Measurements from ENCODE around the gene RGMA. TPM values are rescaled to one million over a fixed set of nuclear protein-coding genes. Genes with fewer than 3 reads are reported as not detected.

The RGMA gene
- total and polyA plus RNA-seq, 2 donors (not counting 1 experiment from before 2014, with no cell fraction given), result not detected

GRCh38 chr15:93127286-93127685, 38.3 kb upstream of the RGMA start:
- no peaks in the 10 kb centered on the region for H3K4me1 Mint-ChIP-seq
- H3K4me3 ChIP-seq (ENCODE audit: control extremely low read depth in 1 of 5, extremely low read depth in 1 of 5, insufficient read depth in 1 of 5, low read depth in 2 of 5, low read length in 4 of 5), result no peak overlapping the region
- H3K36me3 ChIP-seq (replicated peaks in 1 of 2; ENCODE audit: control extremely low read depth in 1 of 2, control insufficient read depth in 1 of 2, extremely low read depth in 1 of 2, insufficient read depth in 2 of 2, low read length in 1 of 2), result no peaks in the 10 kb centered on the region
- WGBS (ENCODE audit: insufficient coverage), result 83% methylated on average over 6 of the region's 6 CpGs
- no peaks in the 10 kb centered on the region for H3K9me3 Mint-ChIP-seq (ENCODE audit: insufficient read depth)
- H2AFZ ChIP-seq (ENCODE audit: insufficient read depth, low read depth, low read length, poor library complexity, severe bottlenecking), result no peak overlapping the region
- H3K4me2 ChIP-seq (replicated peaks; ENCODE audit: low read depth, low read length, poor library complexity, severe bottlenecking), result no peak overlapping the region
- no peaks in the 10 kb centered on the region for H3K79me2 ChIP-seq (ENCODE audit: control insufficient read depth, insufficient read depth, low read length)
- TF ChIP-seq CTCF (IDR thresholded peaks at IDR 0.05), result no peak
- ChIA-PET POLR2A (no interaction called here), CTCF (no interaction called here)
- DNase-seq (no peak), ATAC-seq (ENCODE audit: low read depth) (no peak)
- H3K27ac ChIP-seq (ENCODE audit: low read length in 2 of 2), result no peak overlapping the region
- intact Hi-C loops (cut with micrococcal nuclease), result no loop called here
- H3K4me3 Mint-ChIP-seq, result no peak overlapping the region
- H3K4me1 ChIP-seq (ENCODE audit: control insufficient read depth in 2 of 2, insufficient read depth in 2 of 2, low read length in 2 of 2), result no peaks in the 10 kb centered on the region
- no peaks in the 10 kb centered on the region for H4K20me1 ChIP-seq (ENCODE audit: control insufficient read depth, insufficient read depth, low read length, poor library complexity, severe bottlenecking)
- H3K27me3 ChIP-seq (replicated peaks in 1 of 4; ENCODE audit: control extremely low read depth in 1 of 4, control insufficient read depth in 3 of 4, insufficient read depth in 4 of 4, low read length in 3 of 4), result no peaks in the 10 kb centered on the region
- peaks cover 3% of the 10 kb centered on the region for H3K27me3 Mint-ChIP-seq
- H3K9me3 ChIP-seq (ENCODE audit: control extremely low read depth in 1 of 3, control insufficient read depth in 2 of 3, insufficient read depth in 1 of 3, low read length in 2 of 3), result no peaks in the 10 kb centered on the region
- H3K9ac ChIP-seq (ENCODE audit: low read length), result no peak overlapping the region
- H3K27ac Mint-ChIP-seq, result no peak overlapping the region

GRCh38 chr15:93126599-93126998, 37.6 kb upstream of the RGMA start:
- no peak for ATAC-seq (ENCODE audit: low read depth)
- Histone ChIP-seq H3K9me3 (ENCODE audit: control extremely low read depth in 1 of 3, control insufficient read depth in 2 of 3, insufficient read depth in 1 of 3, low read length in 2 of 3) (no peaks in the 10 kb centered on the region), H3K4me2 (replicated peaks; ENCODE audit: low read depth, low read length, poor library complexity, severe bottlenecking) (no peak overlapping the region), H3K27me3 (replicated peaks in 1 of 4; ENCODE audit: control extremely low read depth in 1 of 4, control insufficient read depth in 3 of 4, insufficient read depth in 4 of 4, low read length in 3 of 4) (no peaks in the 10 kb centered on the region), H3K9ac (ENCODE audit: low read length) (no peak overlapping the region), H2AFZ (ENCODE audit: insufficient read depth, low read depth, low read length, poor library complexity, severe bottlenecking) (no peak overlapping the region), H3K4me1 (ENCODE audit: control insufficient read depth in 2 of 2, insufficient read depth in 2 of 2, low read length in 2 of 2) (no peaks in the 10 kb centered on the region), H4K20me1 (ENCODE audit: control insufficient read depth, insufficient read depth, low read length, poor library complexity, severe bottlenecking) (no peaks in the 10 kb centered on the region), H3K4me3 (ENCODE audit: control extremely low read depth in 1 of 5, extremely low read depth in 1 of 5, insufficient read depth in 1 of 5, low read depth in 2 of 5, low read length in 4 of 5) (no peak overlapping the region), H3K79me2 (ENCODE audit: control insufficient read depth, insufficient read depth, low read length) (no peaks in the 10 kb centered on the region), H3K27ac (ENCODE audit: low read length in 2 of 2) (no peak overlapping the region), H3K36me3 (replicated peaks in 1 of 2; ENCODE audit: control extremely low read depth in 1 of 2, control insufficient read depth in 1 of 2, extremely low read depth in 1 of 2, insufficient read depth in 2 of 2, low read length in 1 of 2) (no peaks in the 10 kb centered on the region)
- intact Hi-C loops (cut with micrococcal nuclease), result no loop called here
- Mint-ChIP-seq H3K9me3 (ENCODE audit: insufficient read depth) (no peaks in the 10 kb centered on the region), H3K4me1 (no peaks in the 10 kb centered on the region), H3K27ac (no peak overlapping the region), H3K4me3 (no peak overlapping the region), H3K27me3 (peaks cover 4% of the 10 kb centered on the region)
- POLR2A ChIA-PET, result no interaction called here
- no peak for DNase-seq
- CTCF ChIA-PET, result no interaction called here
- 96% methylated on average over 7 of the region's 8 CpGs for WGBS (ENCODE audit: insufficient coverage)
- no peak for TF ChIP-seq CTCF (IDR thresholded peaks at IDR 0.05)
- no peak for TF ChIP-seq EZH2 (IDR thresholded peaks at IDR 0.05; ENCODE audit: borderline replicate concordance, insufficient read depth, low read depth, low read length, poor library complexity, severe bottlenecking)
